ENCODE measurements around the gene NINJ2.

GRCh38 chr12:666066-666465 is 2.8 kb upstream of the NINJ2 start:
- no peak for TF ChIP-seq CTCF (conservative IDR thresholded peaks at IDR 0.05)
- no peak for TF ChIP-seq ZFX (IDR thresholded peaks at IDR 0.05)
